ENCODE data around the gene PACSIN1.
A peak's percentile ranks its signal among the peaks of the same experiment; 100 is the strongest.
"Not testable (repeated sequence)": the region's sequence is repeated elsewhere in the genome, so short reads cannot be mapped to it uniquely, and the experiment has no call there.

PACSIN1 gene

GRCh38 chr6:34478796-34479195 lies 12.9 kb downstream of the PACSIN1 start:
- no peak for TF ChIP-seq Cebpa-rat (IDR thresholded peaks at IDR 0.05)
- no peaks in the 10 kb centered on the region for H3K9me3 ChIP-seq
- H3K27ac ChIP-seq = no peak overlapping the region

GRCh38 chr6:34483781-34484180 lies 17.9 kb downstream of the PACSIN1 start:
- H3K27me3 ChIP-seq, H3K27ac ChIP-seq, H3K9me3 ChIP-seq, H3K4me2 ChIP-seq, H3K36me3 ChIP-seq, H3K9ac ChIP-seq, H3K4me3 ChIP-seq, H4K20me1 ChIP-seq: not testable (repeated sequence)
- peaks cover 17% of the 10 kb centered on the region for H3K4me1 ChIP-seq

More at GRCh38 chr6:34478796-34479195, 12.9 kb downstream of the PACSIN1 start:
- Histone ChIP-seq H4K20me1 (no peaks in the 10 kb centered on the region), H3K4me3 (no peak overlapping the region), H3K4me1 (peaks cover 8% of the 10 kb centered on the region), H3K4me2 (no peak overlapping the region), H3K9ac (no peak overlapping the region), H3K36me3 (no peaks in the 10 kb centered on the region), H3K27me3 (no peaks in the 10 kb centered on the region)

GRCh38 chr6:34484391-34484790 lies 18.5 kb downstream of the PACSIN1 start:
- Histone ChIP-seq H3K9ac (no peak overlapping the region), H4K20me1 (no peaks in the 10 kb centered on the region), H3K27me3 (no peaks in the 10 kb centered on the region), H3K4me1 (peaks cover 17% of the 10 kb centered on the region), H3K36me3 (no peaks in the 10 kb centered on the region), H3K9me3 (no peaks in the 10 kb centered on the region), H3K27ac (no peak overlapping the region), H3K4me2 (peak overlapping the region; percentile 54; the same call in 1 of the 2 replicates), H3K4me3 (no peak overlapping the region)
- TF ChIP-seq Cebpa-rat (IDR thresholded peaks at IDR 0.05) = no peak

GRCh38 chr6:34484899-34485298 lies 19.0 kb downstream of the PACSIN1 start:
- H4K20me1 ChIP-seq = no peaks in the 10 kb centered on the region
- no peaks in the 10 kb centered on the region for H3K9me3 ChIP-seq
- H3K27ac ChIP-seq = no peak overlapping the region
- no peak overlapping the region for H3K4me3 ChIP-seq
- no peaks in the 10 kb centered on the region for H3K36me3 ChIP-seq
- peak overlapping the region; percentile 54 for H3K4me2 ChIP-seq
- no peaks in the 10 kb centered on the region for H3K27me3 ChIP-seq
- TF ChIP-seq Cebpa-rat (IDR thresholded peaks at IDR 0.05) = no peak
- peaks cover 17% of the 10 kb centered on the region for H3K4me1 ChIP-seq
- no peak overlapping the region for H3K9ac ChIP-seq

- peaks cover 17% of the 10 kb centered on the region for H3K4me1 ChIP-seq
- no peaks in the 10 kb centered on the region for H3K36me3 ChIP-seq
- H4K20me1 ChIP-seq = no peaks in the 10 kb centered on the region
- TF ChIP-seq Cebpa-rat (IDR thresholded peaks at IDR 0.05) = no peak
- H3K4me2 ChIP-seq = no peak overlapping the region
- no peaks in the 10 kb centered on the region for H3K9me3 ChIP-seq
- H3K9ac ChIP-seq = no peak overlapping the region
- no peaks in the 10 kb centered on the region for H3K27me3 ChIP-seq
- no peak overlapping the region for H3K27ac ChIP-seq
- no peak overlapping the region for H3K4me3 ChIP-seq
Observed at GRCh38 chr6:34485321-34486060, 19.6 kb downstream of the PACSIN1 start.

- no peaks in the 10 kb centered on the region for H4K20me1 ChIP-seq
- no peaks in the 10 kb centered on the region for H3K36me3 ChIP-seq
- no peaks in the 10 kb centered on the region for H3K9me3 ChIP-seq
- H3K4me1 ChIP-seq = peaks cover 17% of the 10 kb centered on the region
- no peak overlapping the region for H3K4me3 ChIP-seq
- H3K27ac ChIP-seq = no peak overlapping the region
- H3K4me2 ChIP-seq = no peak overlapping the region
- no peak overlapping the region for H3K9ac ChIP-seq
- no peaks in the 10 kb centered on the region for H3K27me3 ChIP-seq
- TF ChIP-seq Cebpa-rat (IDR thresholded peaks at IDR 0.05) = no peak
Observed at GRCh38 chr6:34486106-34486740, 20.3 kb downstream of the PACSIN1 start.

GRCh38 chr6:34486886-34487285 lies 21.0 kb downstream of the PACSIN1 start:
- H3K4me1 ChIP-seq = peaks cover 17% of the 10 kb centered on the region
- not testable (repeated sequence) for H3K27me3 ChIP-seq, H3K9ac ChIP-seq, H3K36me3 ChIP-seq, H3K4me2 ChIP-seq, H3K9me3 ChIP-seq, H3K4me3 ChIP-seq, H3K27ac ChIP-seq, H4K20me1 ChIP-seq

GRCh38 chr6:34487536-34487935 lies 21.7 kb downstream of the PACSIN1 start:
- Histone ChIP-seq H3K9ac (no peak overlapping the region), H3K4me1 (peaks cover 17% of the 10 kb centered on the region), H3K9me3 (no peaks in the 10 kb centered on the region), H4K20me1 (no peaks in the 10 kb centered on the region), H3K27ac (no peak overlapping the region), H3K4me3 (no peak overlapping the region), H3K36me3 (no peaks in the 10 kb centered on the region), H3K4me2 (no peak overlapping the region), H3K27me3 (no peaks in the 10 kb centered on the region)
- TF ChIP-seq Cebpa-rat (IDR thresholded peaks at IDR 0.05) = no peak

- no peaks in the 10 kb centered on the region for H4K20me1 ChIP-seq
- no peak overlapping the region for H3K4me3 ChIP-seq
- TF ChIP-seq Cebpa-rat (IDR thresholded peaks at IDR 0.05) = no peak
- no peak overlapping the region for H3K27ac ChIP-seq
- H3K36me3 ChIP-seq = no peaks in the 10 kb centered on the region
- peaks cover 17% of the 10 kb centered on the region for H3K4me1 ChIP-seq
- H3K4me2 ChIP-seq = no peak overlapping the region
- H3K9me3 ChIP-seq = no peaks in the 10 kb centered on the region
- no peaks in the 10 kb centered on the region for H3K27me3 ChIP-seq
- no peak overlapping the region for H3K9ac ChIP-seq
Observed at GRCh38 chr6:34489207-34489805, 23.4 kb downstream of the PACSIN1 start.

- Histone ChIP-seq H4K20me1 (no peaks in the 10 kb centered on the region), H3K9ac (no peak overlapping the region), H3K9me3 (no peaks in the 10 kb centered on the region), H3K4me1 (peaks cover 7% of the 10 kb centered on the region), H3K4me2 (no peak overlapping the region), H3K27ac (no peak overlapping the region), H3K4me3 (no peak overlapping the region), H3K27me3 (no peaks in the 10 kb centered on the region), H3K36me3 (no peaks in the 10 kb centered on the region)
- TF ChIP-seq Cebpa-rat (IDR thresholded peaks at IDR 0.05) = no peak
Observed at GRCh38 chr6:34490390-34491090, 24.7 kb downstream of the PACSIN1 start.

Data from BLaER1 (cell line).